HL-60/S4 (cell line): ENCODE results near the gene PRODH2.
"Not testable (repeated sequence)": the region's sequence is repeated elsewhere in the genome, so short reads cannot be mapped to it uniquely, and the experiment has no call there.

Experiments
- in situ Hi-C: fragments of 300-500 bp; cut with MboI; formaldehyde crosslinking; loops from 2 replicates; pipeline ENCODE4 v1.14.3; 2022; ENCODE audit warnings: low sequenced_read_pairs

The PRODH2 gene

GRCh38 chr19:35782589-35782988 lies 30.1 kb downstream of the PRODH2 start:
- in situ Hi-C loops = no loop called here

DNA sequence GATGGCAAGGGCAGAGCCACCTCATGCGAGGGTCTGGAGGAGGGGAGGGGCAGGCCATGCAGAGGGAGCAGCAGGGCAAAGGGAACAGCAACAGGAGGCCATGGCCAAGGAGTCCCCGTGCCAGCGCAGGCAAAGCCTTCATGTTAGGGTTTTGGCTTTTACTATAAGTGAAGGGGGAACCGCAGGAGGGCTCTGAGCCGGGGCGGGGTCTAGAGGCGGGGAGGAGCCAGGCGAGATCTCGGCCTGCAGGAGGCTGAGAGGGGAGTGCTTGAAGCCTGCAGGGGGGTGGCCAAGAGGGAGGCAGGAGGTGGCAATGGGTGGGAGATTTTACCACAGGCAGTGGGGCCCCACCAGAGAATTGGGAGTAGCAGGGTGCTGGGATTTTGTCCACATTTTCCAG lies 31.0 kb downstream of the PRODH2 start:
- in situ Hi-C loops = no loop called here

- in situ Hi-C loops = no loop called here
These were observed 31.9 kb downstream of the PRODH2 start for GRCh38 chr19:35780717-35781116.

- in situ Hi-C loops = no loop called here
These were observed 32.6 kb downstream of the PRODH2 start for GRCh38 chr19:35780058-35780457.

DNA sequence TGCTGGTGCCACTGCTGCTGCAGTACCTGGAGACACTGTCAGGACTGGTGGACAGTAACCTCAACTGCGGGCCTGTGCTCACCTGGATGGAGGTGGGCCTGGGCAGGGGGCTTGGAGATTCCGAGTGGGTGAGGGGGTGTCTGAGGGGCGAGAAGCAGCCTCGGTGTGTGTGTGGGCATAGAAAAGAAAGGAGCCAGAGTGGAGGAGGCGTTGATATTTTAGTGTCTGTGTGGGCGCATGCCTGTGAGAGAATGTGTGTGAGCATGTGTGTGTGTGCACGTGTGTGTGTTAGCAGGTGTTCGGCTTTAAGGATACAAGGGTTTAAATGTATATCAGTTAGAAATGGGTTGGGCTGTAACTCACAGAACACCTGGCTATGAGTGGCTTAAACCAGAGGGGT lies 33.6 kb downstream of the PRODH2 start:
- in situ Hi-C loops = no loop called here

DNA sequence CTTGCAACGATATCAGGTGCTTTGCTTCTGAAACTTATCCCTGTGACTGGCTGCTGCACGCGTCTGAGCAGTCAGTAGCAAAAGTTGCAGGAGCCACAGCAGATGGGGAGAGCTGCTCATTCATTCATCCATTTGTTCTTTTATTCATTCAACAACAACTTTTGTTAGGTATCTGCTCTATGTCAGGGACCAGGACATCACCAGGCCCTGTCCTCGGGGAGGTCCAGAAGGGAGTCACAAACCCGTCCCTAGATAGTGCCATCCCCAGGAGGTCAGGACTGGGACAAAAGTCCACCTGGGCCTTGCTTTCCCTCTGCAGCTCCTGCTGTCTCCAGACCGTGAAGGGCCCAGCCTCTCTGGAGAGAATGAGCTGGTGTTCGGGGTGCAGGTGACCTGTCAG lies 34.7 kb downstream of the PRODH2 start:
- in situ Hi-C loops = no loop called here

- in situ Hi-C loops = no loop called here
These were observed 35.4 kb downstream of the PRODH2 start for GRCh38 chr19:35777086-35777841.

DNA sequence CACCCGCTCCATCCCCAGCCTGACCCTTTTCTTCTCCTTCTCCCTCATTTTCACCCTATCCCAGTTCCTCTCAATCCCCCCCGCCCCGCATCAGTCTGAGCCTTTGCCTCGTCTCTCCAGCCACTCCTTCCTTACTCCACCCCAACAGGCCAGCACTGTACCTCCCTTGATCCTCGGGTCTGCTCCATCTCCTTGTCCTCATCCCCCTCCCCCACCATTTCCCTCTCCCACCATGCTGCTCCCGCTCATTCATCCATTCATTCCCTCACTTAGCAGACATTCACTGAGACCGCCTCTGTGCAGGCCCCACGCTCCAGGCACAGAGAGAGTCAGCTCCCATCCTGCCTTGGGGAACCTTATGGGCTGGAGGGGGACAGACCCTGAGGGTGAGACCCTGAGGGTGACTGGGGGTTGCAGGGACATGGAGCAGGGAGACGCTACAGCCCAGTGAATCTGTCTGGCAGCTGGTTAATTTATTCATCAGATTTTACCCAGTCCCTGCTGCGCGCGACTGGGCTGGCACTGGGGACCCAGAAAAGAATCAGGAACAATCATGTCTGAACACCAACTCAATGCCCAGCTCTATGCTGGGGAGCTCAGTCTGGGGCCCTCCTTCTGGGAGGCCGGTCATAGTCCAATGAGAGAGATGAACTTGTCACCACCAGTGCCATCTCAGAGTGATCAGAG lies 36.4 kb downstream of the PRODH2 start:
- in situ Hi-C loops = no loop called here

- in situ Hi-C loops = no loop called here
These were observed 37.1 kb downstream of the PRODH2 start, which contains the start of gene ARHGAP33 for GRCh38 chr19:35775298-35776101. ARHGAP33 (plus strand) TSS chr19:35775564; CDS start chr19:35775659, 95 bp downstream.

DNA sequence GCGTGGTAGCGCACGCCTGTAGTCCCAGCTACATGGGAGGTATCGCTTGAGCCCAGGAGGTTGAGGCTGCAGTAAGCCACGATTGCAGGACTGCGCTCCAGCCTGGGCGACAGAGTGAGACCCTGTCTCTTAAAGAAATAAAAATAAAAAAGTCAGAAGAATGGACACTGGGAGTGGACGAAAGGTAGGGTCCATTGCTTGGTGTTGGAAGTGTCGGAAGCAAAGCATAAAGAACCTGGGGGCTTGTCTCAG lies 37.7 kb downstream of the PRODH2 start:
- in situ Hi-C loops = no loop called here

DNA sequence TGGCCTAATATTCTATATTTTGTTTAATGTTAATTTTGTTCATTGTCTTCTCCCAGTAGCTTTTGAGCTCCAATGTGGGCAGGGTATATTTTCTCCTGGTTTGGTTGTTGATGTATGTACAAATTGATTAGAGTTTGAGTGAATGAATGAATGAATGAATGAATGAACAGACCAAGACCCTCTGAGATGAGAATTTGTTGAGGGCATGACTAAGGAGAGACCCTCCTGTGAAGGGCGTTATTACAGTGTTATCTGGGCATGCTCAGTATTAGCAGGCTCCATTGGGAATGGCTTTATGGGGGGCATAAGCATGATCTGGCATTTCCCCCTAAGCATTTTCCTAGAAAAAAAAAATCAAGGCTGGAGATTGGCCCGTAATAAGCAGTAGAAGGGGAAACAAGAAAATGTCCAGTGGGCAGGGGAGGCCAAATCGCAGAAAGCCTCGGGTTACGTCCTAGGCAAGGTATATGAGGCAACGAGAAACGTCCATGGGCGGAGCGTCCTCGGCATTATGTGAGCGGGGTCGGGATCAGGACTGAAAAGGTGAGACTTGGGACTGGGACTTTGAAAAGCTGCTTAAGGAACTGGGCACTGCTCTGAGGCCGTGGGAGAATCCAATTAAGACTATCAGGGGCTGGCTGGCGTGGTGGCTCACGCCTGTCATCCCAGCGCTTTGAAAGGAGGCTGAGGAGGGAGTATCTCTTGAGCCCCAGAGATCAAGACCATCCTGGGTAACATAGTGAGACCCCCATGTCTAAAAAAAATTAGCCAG lies 38.2 kb downstream of the PRODH2 start:
- in situ Hi-C loops = no loop called here

DNA sequence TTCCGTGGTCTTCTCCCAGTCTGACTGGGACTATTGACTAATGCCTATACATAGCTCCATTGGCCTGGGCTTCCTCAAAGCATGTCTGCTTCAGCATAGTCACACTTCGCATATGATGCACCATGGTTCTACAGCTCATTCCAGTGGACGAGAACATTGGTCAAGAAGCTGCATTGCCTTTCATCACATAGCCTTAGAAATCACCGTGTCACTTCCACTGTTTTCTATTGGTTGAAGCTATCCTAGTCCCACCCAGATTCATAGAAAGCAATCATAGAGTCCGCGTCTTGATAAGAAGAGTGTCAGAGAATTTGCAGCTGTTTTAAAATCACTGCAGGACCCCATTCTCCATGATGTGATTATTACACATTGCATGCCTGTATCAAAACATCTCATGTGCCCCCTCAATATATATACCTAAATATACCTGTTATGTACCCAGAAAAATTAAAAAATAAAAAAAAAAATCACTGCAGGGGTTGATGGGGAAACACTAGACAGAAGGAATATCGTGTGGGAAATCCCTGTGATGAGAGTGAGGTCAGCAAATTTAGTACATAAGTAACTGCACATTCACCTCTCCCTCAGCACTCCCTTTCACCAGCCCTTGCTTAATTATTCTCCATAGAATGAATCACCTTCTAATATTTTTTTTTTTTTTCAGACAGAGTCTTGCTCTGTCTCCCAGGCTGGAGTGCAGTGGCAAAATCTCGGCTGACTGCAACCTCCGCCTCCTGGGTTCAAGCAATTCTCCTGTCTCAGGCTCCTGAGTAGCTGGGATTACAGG lies 39.4 kb downstream of the PRODH2 start:
- in situ Hi-C loops = no loop called here

- in situ Hi-C loops = not testable (repeated sequence)
These were observed 40.3 kb downstream of the PRODH2 start for GRCh38 chr19:35772362-35772761.

GRCh38 chr19:35768082-35768421 lies 44.6 kb downstream of the PRODH2 start:
- in situ Hi-C loops = no loop called here

- in situ Hi-C loops = no loop called here
These were observed 45.2 kb downstream of the PRODH2 start for GRCh38 chr19:35767288-35768081.

- in situ Hi-C loops = no loop called here
These were observed 46.0 kb downstream of the PRODH2 start for GRCh38 chr19:35766571-35767104.

DNA sequence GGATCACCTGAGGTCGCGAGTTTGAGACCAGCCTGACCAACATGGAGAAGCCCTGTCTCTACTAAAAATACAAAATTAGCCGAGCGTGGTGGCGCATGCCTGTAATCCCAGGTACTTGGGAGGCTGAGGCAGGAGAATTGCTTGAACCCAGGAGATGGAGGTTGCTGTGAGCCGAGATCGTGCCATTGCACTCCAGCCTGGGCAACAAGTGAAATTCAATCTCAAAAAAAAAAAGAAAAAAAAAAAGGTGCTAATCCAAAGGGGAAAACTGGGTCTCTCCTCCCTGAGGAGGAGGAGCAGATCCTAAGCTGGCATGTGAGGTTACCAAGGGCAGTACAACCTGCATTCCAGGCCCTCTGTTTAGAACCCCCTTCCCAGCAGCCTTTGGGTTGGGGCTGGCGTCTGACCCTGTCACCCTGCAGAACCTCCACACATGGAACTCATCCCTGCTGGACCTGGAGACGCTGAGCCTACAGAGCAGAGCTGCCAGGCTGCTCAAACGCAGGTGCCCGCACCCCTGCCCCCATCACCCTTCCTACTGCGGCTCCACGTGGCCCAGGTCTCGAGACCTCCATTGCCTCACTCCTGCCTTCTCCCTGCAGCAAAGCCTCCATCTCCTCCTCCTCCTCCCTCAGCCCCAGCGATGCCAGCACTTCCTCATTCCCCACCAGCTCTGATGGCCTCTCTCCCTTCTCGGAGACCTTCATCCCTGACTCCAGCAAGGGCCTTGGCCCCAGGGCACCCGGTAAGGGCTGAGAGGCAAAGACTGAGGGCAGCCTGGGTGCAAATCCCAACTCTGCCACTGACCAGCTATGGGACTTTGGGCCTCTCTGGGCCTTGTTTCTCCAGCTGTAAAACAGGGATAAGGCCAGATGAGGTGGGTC lies 48.0 kb downstream of the PRODH2 start:
- in situ Hi-C loops = no loop called here

- in situ Hi-C loops = no loop called here
These were observed 51.8 kb downstream of the PRODH2 start for GRCh38 chr19:35760711-35761349.
